HG02588 (cell line): Measurements from ENCODE around the gene ZFYVE27.
"Not testable (repeated sequence)": the region's sequence is repeated elsewhere in the genome, so short reads cannot be mapped to it uniquely, and the experiment has no call there.

ENCODE experiments used
- ATAC-seq: cut with Tn5 transposase; IDR thresholded peaks from one replicate; pipeline ENCODE4 v1.9.1; 2021; ENCODE audit warnings: mild to moderate bottlenecking, moderate library complexity; ENCODE audit not compliant: unreplicated experiment

ZFYVE27 gene, protein sequence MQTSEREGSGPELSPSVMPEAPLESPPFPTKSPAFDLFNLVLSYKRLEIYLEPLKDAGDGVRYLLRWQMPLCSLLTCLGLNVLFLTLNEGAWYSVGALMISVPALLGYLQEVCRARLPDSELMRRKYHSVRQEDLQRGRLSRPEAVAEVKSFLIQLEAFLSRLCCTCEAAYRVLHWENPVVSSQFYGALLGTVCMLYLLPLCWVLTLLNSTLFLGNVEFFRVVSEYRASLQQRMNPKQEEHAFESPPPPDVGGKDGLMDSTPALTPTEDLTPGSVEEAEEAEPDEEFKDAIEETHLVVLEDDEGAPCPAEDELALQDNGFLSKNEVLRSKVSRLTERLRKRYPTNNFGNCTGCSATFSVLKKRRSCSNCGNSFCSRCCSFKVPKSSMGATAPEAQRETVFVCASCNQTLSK

DNA sequence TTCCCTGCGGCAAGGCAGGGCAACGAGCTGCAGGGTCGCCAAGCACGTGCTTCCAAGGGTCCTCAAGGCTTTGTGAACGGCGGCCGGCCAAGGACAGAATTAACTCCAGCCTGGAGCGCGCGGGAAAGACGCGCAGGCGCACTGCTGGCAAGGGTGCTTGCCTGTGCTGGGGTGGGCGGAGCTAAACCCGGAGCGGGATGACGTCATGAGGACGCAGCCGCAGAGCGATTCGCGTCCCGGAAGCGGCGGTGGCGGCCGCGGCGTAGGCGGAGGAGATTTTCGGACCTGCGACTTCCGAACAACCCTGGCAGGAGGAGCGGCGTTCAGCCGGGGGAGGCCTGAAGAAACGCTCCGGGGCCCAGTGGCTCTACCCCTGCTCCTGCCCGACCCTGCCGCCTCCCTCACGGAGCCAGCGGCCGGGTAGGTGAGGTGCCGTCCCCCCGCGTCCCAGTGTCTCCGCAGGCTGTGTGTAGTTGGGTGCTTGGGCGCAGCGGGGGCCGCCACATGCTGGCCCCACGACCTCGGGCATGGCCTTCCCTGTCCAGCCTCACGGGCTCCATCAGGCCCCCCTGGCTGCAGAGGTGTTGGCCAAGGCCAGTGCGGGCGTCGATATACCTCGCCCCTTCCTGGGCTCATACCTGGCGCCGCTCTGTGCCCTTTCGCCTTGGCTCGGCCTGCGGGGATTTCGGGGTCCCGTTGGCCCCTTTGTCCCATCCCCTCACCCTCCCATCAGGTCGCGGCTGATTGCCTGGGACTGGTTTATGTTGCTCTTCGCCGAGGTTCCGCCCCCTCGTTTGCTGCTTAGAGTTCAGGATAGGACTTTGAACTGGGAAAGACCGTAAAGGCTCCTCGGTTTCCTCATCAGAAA lies at the start of gene ZFYVE27:
ZFYVE27 (plus strand) TSS at position 227 of the 868 bp plus-strand sequence. CDS start 1,350 bp downstream, outside the sequence.
- ATAC-seq = peak; percentile 80

DNA sequence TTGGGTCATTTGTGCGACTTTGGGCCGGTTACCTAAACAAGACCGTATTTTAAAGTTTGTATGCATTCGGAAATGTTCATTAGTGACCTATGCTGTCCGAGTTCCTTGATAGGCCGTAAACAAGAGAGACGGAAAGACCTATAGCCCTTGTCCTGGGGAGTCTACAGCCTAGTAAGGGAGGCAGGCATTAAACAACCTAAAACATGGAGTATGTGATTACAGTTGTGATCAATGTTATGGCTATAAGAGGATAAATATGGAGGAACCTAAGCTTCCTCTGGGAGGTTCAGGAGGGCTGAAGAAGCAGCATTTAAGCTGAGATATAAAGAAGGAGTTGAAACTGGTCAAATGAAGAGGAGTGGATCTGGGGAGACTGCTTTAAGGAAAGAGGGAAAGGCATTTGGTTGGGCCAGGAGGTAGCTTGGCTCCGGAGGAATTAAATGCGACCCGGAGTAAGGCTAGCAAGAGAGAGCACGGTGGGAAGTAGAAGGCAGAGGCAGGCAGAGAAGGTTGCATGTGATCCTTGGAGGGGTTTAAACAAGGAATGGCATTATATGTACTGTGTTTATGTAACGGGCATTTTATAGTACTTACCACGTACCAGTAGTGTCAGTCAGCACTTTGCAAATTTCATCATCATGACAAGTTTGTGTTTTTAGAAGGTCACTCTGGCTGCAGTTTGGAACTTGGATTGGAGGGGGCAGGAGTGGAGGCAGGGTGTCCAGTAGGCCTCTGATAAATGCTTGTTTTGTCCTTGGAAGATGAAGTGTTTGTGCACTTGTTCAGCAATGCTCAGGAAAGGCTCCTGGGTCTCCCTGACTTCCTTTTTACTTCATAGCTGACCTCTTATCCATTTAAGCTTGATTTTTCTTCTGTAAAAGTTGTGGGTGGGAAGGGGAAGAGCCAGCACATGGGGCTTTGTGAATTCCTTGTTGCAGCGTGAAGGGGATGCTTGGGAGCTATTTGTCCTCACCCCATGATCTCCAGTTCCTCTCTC lies 48.8 kb upstream of the ZFYVE27 start:
- ATAC-seq = no peak

DNA sequence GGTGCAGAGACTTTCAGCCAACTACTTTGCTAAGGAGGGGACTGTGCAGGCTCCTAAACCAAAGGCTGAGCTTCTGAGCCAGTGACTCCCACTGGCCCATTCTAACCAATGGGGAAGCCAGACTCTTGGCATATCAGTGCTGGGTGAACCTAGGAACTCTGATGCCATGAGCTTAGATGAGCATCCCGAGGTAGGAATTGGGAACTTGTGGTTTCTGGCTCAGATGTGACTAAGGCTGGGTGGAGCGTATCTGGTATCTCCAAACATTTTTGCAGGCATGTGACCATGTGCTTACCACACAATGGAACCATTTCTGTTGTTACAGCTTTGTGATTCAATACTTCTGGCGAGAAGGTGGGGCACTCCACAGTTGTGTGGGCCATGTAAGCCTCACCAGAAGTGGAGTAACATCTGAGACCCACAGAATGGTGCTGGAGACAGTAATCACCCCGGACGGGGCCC lies 47.3 kb upstream of the ZFYVE27 start:
- ATAC-seq = no peak

DNA sequence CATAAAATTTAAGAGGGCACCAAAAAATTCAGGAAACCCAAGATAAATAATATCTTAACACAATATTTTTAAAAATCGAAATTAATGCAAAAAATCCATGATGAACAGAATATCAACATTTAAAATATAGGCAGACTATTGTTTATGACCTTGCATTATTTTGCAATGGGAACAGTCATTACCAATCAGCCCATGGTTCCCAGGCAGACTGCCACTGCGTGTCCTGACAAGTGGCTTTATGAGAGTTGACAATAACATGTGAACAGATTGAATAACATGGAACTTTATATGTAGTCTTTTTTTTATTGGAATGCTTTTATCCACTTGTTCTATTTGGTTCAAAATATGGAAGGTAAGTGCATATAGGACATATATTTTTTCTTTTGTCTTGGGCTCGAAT lies 46.8 kb upstream of the ZFYVE27 start:
- no peak for ATAC-seq

DNA sequence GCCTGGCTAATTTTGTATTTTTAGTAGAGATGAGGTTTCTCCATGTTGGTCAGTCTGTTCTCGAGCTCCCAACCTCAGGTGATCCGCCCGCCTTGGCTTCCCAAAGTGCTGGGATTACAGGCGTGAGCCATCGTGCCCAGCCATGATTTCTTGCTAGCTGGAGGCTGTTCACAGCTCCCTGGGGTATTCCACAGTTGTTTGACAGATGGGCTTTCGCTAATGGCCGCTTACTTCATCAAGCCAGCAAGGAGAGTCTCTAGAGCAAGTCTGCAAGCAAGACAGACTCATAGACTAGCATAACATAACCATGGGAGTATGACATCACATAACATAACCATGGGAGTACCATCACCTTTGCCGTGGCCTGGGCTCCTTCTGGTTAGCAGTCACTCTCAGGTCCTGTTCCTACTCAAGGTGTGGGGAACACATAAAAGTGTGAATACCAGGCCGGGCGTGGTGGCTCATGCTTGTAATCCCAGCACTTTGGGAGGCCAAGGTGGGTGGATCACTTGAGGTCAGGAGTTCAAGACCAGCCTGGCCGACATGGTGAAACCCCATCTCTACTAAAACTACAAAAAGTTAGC lies 38.8 kb upstream of the ZFYVE27 start:
- ATAC-seq = not testable (repeated sequence)

DNA sequence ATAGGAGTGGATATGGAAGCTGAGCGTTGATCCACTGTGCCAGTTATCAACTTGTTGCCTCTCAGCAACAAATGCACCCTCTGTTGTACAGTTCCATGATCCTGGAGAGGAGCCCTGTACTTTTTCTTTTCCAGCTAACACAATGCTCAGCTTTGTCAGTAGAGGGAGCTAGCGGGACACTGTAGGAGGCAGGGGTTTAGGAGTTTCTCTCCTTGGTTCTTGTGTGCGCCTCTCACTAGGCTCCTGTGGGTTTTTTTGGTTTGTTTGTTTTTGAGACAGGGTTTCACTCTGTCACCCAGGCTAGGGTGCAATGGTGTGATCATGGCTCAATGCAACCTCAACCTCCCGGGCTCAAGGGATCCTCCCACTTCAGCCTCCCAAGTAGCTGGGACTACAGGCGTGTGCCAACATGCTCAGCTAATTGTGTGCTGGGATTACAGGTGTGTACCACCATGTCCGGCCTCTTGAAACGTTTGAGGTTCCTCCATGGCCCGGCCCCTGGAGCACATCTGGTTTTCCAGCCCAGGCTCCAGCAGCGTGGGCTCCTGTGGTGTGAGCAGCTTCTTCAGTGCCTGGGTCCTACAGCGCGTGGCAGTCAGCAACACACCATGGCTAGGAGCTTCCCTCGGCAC lies 35.4 kb upstream of the ZFYVE27 start:
- peak; percentile 54 for ATAC-seq

DNA sequence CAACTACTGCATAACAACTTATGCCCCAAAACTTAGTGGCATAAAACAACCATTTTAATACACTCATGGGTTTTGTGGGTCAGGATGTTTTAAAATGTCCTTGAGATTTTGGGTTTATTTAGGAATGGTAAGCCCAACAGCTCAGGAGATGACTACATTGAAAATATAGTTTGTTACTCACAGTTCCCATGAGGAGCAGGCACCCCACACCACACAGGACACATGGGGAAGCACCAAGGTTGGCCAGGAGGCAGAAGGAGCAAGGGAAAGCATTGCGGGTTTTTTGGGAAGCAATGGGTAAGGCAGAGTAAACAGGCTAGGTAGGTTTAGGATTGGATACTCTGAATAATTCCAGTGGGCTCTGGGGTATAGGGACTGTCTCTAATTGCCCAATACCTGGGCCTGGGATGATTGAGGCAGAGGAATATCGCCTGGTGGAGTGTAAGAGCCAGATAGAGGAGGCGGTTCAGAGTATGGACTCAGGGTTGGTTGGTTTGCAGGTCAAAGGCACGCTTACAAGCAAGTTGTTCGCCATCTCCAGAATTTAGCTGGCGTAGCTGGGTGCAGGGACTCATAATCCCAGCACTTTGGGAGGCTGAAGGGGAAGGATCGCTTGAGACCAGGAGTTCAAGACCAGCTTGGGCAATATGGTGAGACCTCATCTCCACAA lies 33.4 kb upstream of the ZFYVE27 start:
- no peak for ATAC-seq

DNA sequence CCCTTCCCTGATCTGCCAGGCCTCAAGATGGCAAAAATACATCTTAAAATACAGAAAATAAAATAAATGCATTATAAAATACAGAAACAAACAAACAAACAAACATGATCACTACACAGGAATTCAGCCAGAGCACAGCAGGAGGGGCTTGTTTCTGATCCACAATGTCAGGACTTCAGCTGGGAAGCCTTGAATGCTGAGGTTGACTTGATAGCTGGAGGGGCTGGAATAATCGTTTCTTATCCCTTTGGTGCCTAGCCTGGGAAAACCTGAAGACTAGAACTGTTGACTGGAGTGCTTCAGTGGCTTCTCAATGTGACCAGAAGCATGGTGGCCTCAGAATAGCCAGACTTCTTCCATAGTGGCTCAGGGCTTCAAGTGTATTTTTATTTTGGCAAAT lies 32.6 kb upstream of the ZFYVE27 start:
- ATAC-seq = no peak

DNA sequence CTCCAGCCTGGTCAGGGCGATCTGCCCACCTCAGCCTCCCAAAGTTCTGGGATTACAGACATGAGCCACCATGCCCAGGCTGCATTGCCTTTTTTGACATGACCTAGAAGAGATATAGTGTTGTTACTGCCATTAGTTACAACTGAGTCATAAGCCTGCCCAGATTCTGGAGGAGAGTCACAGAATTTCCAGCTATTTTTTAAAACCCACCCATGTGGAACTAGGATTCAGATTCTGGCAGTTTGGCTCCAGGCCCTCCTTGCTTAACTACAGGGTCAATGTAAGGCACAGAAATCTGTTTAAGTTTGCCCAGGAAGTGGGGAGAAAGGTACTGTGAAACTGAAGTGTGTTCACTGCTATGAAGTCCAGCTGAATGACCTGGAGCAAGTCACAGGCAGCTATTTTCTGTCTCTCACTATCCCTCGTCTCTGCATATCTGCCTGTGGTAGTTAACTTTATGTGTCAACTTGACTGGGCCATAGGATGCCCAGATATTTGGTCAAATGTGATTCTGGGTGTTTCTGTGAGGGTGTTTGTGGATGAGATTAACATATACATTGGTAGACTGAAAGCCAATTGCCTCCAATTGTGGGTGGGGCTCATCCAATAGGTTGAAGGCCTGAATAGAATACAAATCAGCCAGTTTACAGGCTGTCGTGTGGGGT lies 31.8 kb upstream of the ZFYVE27 start:
- no peak for ATAC-seq

DNA sequence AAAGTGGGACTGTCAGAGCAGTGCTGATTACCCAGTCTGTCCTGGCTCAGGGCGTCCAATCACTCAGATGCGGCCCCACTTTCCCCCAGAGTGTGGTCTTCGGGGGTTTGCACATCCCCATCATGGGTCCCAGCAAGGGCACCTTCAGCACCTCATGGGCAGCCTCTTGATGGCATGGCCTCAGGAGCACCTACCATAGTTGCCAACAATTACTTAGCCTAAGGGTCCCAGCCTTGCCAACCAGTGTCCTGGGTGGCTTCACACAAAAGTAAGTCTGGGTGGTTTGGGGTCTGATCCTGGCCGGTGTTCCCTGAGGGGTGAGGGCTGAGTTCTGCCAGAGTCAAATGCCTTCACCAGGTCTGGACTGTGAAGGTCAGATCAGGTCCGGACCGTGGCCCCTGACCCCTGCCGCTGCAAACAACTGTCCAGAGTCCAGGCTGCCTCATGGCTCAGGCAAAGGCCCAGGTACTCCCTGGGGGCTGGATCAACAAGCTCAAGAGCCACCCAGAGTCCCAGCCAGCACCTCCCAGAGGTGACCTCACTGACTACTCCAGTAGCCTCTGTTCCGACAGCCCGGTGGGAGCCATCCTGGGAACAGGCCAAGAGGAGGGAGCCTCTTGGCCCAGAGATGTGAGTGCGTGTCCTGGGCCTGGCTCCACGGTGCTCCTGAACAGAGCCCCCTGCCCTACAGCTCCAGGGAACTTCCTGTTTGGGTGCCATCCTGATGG lies 29.6 kb upstream of the ZFYVE27 start:
- no peak for ATAC-seq

DNA sequence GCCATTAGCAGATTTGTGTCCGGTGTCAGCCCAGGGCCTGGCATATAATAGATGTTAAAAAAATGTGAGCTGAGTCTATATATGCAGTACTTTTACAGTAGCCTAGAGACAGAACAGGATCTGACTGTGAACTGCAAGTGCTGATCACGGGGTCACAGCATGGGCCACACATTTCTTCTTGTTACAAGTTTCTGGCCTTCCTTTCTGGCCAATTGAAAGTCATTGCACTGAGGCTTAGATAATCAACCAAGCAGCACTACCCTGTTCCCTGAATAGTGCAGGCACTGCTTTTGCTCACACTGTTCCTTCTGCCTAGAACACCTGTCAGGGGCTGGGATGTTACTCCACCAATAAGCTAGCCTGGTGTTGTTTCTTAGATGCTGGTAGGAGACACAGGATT lies 28.8 kb upstream of the ZFYVE27 start:
- no peak for ATAC-seq

DNA sequence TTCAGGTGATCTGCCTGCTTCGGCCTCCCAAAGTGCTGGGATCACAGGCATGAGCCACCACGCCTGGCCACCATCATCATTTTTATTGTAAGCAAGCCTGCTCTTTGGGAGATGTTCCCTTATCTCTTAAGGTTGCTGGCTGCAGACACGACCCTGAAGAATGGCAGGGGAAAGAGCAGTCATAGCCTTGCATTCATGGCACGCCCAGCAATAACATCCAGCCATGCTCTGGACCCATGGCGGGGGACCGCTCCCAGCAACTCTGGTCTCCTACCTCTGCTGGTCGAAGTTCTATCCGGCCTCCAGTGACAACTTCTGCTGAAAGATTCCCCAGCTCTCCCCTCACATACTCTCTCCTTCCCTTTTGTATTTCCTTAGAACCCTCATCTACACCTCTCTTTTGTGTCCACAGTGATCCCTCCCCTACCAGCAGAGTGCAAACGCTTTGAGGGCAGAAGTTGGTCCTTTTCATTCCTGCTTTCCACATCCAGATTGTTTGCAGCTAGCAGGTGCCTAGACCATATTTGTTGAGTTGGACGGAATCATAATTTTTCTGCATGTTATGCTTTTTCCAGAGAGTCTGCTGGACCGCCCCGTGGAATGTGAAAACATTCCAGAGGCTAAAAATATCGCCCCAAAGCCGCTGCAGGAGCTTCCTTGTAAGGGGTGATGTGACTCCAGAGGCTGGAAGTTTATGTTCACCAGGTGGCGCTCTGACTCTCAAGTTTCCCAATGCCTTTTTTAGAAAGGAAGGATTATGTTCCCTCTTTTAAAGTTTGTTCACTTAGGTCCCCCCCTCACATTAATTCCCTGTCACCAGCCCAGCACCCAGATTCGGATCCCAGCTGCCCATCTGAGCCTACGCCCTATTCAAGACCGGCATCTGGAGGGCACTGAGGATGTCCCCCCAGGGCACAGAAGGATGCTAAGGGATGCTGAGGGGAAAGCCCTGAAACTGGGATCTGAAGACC lies 27.7 kb upstream of the ZFYVE27 start:
- ATAC-seq = no peak

DNA sequence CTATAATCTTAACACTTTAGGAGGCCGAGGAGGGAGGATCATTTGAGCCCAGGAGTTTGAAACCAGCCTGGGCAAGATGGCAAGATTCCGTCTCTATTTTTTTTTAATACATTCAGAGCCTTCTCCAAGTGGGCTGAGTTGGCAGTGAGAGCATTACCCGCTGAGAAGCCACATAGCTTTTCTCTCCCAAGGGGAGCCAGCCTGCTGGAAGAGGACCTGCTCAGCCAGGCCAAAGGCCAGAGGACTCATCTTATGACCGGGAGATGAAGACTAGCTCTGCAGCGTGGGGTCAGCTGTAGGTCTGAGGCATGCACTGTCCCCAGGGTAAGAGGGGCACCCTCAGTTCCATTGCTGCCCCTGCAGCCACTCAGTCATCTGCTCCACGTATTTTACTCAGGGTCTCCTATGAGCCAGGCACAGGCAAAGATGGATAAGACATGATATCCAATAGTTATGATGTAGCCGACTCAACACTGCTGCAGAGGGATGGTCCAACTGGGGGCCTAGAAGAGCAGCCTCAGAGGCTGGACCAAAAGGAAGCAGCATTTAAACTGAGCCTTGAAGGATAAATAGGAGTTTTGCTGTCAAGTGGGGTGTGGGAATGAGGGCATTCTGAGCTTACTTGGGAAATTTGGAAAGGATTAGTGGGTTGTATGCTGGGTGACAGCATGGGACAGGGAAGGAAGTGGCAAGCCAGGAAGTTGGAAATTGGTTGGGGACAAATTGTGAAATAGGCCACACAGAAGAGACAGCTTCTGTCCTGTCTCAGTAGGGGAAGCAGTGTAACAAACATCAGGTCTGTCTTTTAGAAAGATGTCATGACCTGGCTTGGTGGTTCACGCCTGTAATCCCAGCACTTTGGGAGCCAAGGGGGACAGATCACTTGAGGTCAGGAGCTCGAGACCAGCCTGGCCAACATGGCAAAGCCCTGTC lies 25.0 kb upstream of the ZFYVE27 start:
- ATAC-seq = no peak

DNA sequence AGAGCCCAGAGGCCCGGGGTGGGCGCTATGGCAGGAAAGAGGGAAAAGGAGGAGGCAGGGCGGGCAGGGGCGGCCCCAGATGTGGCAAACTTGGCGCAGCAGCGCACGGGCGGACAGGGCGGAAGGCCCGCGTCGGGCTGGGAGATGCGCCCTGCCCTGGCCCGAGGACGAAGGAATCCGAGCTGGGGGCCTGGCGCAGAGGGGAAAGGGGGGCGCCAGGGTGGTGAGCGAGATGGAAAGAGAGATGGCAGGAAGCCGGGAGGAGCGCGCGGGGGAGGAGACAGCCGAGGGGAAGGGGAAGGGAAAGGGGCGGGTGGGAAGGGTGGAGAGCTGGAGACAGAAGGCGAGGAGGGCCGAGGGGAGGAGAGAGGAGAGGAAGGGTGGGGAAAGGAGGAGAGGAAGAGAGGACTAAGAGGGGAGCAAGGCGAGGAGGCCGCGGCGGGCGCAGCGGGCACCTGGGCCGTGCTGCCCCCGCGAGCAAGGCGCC lies 23.5 kb upstream of the ZFYVE27 start, which contains the start of gene MARVELD1:
MARVELD1 (plus strand) TSS at position 392 of the 487 bp plus-strand sequence. CDS start 147 bp downstream, outside the sequence.
- no peak for ATAC-seq

DNA sequence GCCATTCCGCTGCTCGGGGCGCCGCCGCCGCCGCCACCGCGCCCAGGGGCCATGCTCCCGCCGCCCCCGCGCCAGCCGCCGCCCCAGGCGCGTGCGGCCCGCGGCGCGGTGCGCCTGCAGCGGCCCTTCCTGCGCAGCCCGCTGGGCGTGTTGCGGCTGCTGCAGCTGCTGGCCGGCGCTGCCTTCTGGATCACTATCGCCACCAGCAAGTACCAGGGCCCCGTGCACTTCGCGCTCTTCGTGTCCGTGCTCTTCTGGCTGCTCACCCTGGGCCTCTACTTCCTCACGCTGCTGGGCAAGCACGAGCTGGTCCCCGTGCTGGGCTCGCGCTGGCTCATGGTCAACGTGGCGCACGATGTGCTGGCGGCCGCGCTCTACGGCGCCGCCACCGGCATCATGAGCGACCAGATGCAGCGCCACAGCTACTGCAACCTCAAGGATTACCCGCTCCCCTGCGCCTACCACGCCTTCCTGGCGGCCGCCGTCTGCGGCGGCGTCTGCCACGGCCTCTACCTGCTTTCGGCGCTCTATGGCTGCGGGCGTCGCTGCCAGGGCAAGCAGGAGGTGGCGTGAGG lies 23.0 kb upstream of the ZFYVE27 start:
- peak; percentile 67 for ATAC-seq
